GM19455 (cell line): Measurements from ENCODE around the gene SUMF2.
"Not testable (repeated sequence)": the region's sequence is repeated elsewhere in the genome, so short reads cannot be mapped to it uniquely, and the experiment has no call there.

Experiments used
- ATAC-seq: cut with Tn5 transposase; IDR thresholded peaks from one replicate; pipeline ENCODE4 v1.9.1; 2021; ENCODE audit not compliant: unreplicated experiment

Gene SUMF2

DNA sequence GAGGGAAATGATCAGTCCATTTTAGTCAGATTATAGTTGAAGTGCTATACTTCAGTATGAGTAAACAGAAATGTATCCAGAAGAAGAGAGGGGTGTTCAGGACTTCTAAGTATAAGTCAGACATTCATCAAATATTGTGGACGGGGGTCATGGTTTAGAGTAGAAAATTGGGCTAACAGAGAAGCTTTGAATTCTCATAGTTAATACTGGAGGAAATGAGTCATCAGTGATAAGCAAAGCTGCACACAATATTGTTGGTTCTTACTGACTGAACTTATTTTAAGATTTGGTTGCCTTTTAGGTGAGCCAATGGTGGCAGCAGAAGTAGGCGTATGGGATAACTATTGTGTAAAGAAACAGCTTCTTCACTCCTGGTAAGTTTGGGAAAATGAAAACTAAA, 1.7 kb upstream of the SUMF2 start:
- ATAC-seq = no peak

DNA sequence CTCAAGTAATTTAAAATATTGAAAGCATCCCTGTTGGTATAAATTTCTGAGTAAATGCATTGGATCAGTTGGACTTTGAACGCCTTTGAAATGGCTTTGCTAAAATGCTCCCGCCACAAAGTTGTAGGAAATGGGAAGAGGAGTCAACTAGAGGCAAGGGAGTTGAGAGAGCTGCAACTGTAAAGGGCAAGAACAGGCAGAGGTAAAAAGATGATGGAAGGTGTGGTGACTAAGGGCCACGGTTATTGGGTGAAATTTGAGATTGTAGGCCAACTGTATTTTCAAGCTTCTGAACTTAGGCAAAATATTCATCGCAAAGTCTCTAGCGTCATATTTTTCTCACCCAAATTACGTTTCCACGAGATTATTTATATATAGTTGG, 595 bp upstream of the SUMF2 start:
- ATAC-seq = no peak

DNA sequence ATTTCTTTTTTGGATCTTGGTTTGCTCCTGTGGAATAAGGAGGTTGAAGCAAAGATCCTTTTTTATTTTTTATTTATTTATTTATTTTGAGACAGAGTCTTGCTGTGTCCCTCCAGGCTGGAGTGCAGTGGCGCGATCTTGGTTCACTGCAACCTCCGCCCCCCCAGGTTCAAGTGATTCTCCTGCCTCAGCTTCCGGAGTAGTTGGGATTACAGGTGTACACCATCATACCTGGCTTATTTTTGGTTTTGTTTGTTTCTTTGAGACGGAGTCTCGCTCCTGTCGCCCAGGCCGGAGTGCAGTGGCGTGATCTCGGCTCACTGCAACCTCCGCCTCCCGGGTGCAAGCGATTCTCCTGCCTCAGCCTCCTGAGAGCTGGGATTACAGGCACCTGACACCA, 2.3 kb downstream of the SUMF2 start:
- not testable (repeated sequence) for ATAC-seq

DNA sequence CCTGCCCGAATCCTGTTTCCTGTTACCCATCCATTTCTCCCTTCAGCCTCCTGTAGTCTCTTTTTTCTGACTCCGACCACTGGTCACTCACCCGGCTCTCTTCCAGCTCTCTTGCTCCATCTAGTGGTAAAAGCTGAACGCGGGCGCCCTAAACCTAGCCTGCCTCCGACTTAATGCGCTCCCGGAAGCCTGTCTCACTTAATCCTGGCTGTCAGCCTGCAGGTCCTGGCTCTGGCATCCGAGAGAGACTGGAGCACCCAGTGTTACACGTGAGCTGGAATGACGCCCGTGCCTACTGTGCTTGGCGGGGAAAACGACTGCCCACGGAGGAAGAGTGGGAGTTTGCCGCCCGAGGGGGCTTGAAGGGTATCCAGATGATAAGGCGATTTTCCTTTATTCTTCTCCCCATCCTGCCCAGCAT, 10.3 kb downstream of the SUMF2 start:
- ATAC-seq = peak; percentile 76

DNA sequence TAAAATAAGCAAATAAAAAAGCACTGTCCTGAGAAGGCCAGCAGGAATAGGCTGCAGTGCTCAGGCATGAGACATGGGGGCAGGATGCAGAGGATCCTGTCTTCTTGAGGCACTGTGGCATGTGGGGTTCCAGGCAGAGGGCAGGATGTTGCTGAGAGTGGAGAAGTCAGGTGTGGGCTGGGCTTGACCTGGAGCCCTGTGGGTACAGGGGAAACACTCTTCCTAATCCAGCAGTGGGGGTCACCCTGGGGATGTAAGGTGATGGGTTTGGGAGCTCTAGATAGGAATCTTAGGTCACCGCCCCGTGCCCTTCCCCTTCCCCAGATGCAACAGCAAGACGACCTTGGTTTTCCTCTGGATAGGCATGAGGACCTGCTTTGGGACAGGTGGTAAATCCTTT, 13.6 kb downstream of the SUMF2 start:
- ATAC-seq = no peak

DNA sequence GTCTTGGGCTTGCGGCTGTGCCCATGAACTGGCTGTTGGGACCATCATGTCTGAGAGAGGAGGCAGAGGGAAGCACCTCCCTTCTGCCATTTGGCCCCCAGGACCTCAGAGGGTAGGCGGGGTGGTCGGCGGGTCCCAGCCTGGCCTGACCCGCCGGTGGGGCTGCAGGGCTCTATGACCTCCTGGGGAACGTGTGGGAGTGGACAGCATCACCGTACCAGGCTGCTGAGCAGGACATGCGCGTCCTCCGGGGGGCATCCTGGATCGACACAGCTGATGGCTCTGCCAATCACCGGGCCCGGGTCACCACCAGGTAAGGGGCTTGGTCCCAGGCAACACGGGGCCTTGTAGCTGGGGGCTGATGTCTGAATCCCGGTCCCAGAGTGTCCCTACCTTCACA, 14.1 kb downstream of the SUMF2 start:
- no peak for ATAC-seq

DNA sequence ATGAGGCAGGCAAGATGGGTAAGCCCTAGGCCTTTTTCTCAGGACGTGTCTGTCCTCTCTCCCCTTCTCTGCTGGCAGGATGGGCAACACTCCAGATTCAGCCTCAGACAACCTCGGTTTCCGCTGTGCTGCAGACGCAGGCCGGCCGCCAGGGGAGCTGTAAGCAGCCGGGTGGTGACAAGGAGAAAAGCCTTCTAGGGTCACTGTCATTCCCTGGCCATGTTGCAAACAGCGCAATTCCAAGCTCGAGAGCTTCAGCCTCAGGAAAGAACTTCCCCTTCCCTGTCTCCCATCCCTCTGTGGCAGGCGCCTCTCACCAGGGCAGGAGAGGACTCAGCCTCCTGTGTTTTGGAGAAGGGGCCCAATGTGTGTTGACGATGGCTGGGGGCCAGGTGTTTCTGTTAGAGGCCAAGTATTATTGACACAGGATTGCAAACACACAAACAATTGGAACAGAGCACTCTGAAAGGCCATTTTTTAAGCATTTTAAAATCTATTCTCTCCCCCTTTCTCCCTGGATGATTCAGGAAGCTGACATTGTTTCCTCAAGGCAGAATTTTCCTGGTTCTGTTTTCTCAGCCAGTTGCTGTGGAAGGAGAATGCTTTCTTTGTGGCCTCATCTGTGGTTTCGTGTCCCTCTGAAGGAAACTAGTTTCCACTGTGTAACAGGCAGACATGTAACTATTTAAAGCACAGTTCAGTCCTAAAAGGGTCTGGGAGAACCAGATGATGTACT, 15.5 kb downstream of the SUMF2 start:
- no peak for ATAC-seq

DNA sequence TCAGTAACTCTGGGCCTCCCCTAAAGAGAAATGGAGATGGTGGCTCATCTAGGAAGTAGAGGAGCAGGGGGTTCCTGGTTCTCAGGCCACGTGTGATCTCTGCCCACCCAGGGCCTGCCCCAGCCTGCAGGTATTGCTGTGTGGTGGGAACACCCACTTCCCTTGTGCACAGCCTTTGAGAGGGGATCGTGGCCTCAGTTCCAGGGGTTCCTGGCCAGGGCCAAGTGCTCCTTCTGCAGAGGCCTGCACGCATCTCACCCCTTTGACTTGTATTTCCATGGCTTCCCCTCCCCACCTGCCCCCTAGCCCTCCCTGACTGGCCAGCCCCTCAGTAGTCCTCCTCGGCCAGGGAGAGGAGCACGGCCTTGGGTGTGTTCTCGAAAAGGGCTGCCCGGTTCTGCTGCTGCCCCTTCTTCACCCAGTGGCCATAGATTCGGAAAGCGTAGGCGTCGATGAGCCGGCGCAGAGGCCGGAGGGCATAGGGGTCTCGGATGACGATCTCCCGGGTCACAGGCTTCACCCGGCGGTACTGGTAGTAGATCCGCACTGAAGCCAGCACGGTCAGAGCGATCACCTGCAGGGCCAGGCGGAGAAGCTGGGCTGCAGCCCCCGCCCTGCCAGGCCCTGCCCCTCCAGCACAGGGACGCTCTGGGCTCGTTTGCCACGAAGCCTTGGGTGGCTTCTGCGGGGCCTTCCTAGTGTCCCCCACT, 16.8 kb downstream of the SUMF2 start:
- ATAC-seq = not testable (repeated sequence)

DNA sequence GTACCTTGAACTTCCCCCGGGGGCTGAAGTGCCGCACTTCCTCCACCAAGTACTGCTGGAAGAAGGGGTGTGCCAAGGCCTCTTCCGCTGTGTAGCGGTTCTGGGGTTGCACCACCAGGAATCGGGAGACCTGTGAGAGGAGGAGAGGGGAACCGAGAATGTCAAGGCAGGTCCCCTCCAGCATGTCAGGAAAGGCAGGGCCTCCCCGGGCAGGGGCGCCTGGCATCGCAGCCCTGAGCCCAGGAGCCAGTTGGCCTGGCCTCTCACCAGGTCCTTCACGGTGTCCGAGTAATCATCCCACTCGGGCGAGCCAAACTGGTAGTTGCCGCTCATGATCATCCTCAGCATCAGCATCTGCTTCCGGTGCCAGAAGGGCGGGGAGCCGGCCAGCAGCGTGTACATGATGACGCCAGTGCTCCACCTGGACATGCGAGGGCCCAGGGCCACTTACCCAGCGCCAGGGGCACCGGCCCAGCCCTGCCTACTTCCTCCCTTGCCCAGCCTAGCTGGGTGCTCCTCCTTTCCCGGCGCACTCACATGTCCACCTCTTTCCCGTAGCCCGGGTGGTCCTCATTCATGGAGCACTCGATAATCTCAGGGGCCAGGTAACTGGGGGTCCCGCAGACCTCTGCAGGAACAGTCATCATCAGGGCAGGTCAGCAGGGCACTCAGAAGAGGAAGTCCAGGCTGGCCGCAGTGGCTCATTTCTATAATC, 17.7 kb downstream of the SUMF2 start:
- ATAC-seq = no peak

DNA sequence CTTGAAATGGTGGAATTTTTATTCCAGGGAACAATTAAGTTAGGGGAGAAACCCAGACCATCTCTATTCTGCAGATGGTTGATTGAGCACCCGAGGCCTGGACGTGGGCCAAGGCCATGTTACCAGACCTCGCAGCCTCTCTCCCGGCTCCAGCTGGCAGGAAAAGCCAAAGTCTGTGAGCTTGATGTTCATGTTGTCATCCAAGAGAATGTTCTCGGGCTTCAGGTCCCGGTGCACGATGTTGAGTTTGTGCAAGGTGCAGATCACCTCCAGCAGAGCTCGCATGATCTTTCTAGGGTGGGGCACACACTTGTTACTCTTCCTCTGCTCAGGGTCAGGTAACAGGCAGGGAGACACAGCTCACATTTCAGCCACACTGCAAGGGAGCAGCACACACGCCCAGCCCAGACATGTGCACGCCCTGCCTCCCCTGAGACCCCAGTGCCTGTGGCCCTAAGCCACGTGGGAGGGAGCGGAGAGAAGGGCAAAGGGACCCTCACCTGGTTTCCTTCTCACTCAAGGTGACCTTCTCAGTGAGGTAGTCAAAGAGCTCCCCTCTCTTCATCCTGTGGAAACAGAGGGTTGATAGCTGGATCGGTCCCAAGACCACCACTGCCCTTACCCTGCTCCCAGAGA, 19.2 kb downstream of the SUMF2 start:
- no peak for ATAC-seq

DNA sequence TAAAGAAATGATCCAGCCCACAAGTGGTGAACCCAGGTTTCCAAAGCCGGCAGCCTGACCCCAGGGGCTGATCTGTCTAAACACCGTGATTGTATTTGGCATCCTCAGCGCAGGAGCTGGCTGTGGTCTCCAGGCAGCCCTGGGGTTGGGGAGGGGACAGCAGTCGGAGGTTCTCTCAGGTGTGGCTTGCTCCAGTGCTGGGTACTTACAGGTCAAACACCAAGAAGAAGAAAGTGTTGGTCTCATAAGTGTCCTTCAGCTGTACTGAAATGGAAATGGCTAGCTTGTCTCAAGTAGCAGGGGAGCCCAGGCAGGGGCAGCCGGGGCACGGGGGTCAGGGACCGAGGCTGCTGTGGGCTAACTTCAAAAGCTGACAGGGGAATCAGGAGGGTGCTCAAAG, 22.7 kb downstream of the SUMF2 start:
- no peak for ATAC-seq

DNA sequence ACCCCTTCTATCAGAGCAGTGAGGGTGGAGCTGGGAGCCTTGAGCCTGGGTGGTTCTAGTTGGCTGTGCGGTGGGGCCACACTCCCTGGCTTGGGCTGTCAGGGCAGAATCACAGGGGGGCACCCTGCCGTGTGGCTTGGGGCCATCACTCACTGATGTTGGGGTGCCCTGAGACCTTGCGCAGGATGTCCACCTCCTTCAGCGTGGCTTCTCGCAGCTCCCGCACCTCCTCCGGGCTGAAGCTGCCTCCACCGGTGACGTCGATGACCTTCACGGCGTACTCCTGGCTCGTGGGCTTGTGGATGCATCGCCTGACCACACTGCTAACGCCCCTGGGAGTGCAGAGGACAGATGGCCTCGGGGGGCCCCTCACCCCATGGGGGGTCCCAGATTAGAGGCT, 23.4 kb downstream of the SUMF2 start:
- ATAC-seq = no peak

DNA sequence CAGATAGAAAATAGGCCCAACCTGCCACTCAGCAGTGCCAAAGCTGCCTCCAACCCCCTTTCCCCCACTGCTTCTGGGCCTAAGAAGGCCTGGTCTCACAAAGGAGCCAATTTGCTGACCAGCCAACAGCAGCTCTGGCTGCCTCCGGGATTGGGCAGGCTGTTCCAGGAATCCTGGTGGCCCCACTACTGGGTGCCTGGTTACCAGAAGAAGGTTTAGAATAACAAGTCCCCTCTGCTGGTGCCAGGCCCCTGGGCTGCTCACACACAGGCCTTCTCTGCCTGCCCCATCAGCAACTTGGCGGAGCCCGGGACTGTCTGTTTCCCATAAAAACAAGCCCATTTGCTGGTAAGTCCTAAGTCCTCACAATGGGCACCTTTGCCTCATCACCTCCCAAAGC, 27.5 kb downstream of the SUMF2 start:
- no peak for ATAC-seq

DNA sequence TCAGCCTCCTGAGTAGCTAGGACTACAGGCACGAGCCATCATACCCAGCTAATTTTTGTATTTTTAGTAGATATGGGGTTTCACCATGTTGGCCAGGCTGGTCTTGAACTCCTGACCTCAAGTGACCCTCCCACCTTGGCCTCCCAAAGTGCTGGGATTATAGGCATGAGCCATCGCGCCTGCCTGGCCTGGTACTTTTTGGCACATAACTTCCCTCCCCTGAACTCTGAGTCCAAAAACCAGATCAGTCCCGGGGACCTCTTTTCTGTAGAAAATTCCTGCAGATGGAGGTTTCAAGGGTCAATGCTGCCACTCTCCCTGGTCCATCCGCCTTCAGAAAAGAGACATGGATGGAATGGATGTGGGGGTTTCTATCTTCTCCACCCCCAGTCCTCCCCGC, 28.3 kb downstream of the SUMF2 start:
- ATAC-seq = not testable (repeated sequence)

DNA sequence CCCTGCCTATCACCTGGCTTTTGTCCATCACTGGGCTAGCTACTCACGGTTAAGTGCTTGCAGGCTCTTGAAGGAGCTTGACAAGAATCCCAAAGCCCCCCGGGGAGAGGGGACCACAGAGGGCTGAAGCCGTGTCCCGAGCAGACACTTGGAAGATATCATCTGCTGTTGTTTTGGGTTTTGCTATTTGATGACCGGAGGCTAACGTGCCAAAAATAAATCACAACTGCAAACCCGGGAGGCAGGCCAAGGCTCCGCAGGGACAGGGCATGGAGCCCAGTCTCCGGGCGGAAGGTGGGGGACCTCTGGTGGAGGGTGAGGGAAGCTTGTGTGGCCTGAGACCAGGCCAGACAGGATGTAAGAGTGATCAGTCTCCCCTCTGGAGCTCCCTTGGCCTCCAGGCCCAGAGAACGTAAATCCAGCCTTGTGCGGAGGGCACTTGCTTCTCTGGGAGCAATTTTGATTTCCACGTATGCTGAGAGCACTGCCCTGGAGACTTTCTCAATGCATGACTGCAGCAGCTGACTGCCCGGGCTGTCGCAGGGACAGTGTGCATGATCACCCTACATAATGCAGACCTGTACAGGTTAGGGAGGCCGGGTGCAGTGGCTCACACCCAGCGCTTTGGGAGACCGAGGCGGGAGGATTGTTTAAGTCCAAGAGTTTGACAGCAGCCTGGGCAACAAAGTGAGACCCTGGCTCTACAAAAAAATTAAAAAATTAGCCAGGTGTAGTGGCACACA, 28.9 kb downstream of the SUMF2 start, which contains the start of gene PHKG1:
Gene PHKG1, minus strand, starts transcription at position 164 of the 743 bp plus-strand sequence. CDS start 4,011 bp downstream, outside the sequence.
- ATAC-seq = no peak

DNA sequence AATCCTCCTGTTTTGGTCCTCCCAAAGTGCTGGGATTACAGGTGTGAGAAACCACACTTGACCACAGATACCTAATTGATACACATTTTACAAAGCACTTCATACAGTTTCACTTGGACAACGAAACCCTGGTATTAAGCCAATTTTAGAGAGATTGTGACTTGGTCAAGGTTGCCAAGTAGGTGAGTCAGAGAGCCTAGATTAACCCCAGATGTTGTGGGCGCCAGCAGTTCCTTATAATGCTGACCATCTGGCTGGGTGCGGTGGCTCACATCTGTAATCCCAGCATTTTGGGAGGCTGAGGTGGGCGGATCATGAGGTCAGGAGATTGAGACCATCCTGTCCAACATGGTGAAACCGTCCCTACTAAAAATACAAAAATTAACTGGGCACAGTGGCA, 33.6 kb downstream of the SUMF2 start:
- no peak for ATAC-seq

DNA sequence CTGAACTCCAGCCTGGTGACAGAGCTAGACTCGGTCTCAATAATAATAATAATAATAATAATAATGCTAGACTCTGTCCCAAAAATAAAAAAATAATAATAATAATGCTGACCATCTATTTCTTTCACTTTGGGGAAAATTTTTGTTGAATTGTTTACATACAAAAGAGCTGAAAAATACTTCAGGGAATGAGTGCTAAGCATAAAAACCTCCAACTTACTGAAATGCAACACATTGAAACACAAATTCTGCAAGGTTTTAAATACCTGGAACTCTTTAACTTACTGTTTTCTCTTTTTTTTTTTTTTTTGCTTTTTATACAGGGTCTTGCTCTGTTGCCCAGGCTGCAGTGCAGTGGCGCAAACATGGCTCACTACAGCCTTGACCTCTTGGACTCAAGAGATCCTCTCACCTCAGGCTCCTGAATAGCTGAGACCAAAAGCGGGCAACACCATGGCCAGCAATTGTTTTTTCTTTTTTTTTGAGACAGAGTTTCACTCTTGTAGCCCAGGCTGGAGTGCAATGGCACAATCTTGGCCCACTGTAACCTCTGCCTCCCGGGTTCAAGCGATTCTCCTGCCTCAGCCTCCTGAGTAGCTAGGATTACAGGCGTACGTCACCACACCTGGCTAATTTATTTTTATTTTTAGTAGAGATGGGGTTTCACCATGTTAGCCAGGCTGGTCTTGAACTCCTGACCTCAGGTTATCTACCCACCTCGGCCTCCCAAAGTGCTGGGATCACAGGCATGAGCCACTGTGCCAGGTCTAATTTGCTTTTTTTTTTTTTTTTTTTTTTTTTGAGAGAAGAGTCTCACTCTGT, 34.3 kb downstream of the SUMF2 start:
- not testable (repeated sequence) for ATAC-seq

DNA sequence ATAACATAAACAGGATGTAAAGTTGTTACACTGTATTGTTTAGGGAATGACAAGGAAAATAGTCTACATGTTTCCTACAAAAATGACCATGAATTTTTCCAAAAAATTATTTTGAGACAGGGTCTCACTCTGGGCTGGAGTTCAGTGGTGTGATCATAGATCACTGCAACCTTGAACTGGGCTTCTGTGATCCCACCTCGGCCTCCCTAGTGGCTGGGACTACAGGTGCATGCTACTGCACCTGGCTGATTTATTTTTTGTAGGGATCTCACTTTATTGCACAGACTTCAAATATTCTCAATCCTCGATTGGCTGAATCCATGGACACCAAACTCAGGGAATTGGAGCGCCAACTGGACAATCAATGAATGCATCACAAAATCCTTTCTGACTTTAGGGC, 35.6 kb downstream of the SUMF2 start:
- ATAC-seq = no peak

DNA sequence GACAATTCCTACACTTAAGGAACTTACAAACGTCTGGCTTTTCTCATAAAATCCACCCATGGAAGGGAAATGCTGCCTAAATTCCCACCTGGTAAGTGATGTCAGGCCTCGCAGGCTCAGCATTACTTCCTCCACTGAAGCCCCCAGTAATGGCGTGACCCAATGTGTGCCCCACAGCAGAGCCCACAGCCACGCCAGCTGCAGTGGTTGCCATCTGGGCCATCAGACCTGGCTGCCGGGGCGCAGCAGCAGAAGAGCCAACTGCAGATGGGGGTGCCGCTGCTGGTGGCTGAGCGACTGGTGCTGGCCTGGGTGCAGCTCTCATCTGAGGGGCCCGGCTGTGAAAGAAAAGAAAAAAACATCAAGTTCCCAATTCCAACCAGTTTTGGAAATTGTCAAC, 40.1 kb downstream of the SUMF2 start:
- not testable (repeated sequence) for ATAC-seq

DNA sequence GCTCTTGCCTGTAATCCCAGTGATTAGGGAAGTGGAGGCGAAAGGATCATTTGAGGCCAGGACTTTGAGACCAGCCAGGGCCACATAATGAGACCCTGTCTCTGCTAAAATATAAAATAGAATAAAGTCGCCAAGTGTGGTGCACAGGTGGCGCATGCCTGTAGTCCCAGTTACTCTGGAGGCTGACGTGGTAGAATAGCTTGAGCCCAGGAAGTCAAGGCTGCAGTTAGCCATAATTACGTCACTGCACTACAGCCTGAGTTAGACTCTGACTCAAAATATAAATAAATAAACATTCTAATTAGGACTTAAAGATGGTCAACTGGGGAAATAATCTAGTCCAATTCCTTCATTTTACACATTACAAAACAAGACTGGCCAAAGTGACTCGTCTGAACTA, 41.4 kb downstream of the SUMF2 start:
- peak; percentile 30 for ATAC-seq
